WERI-Rb-1 (cell line): ENCODE data around the gene PTMS.

Experiments
- DNase-seq: peaks from one replicate; pipeline ENCODE4 v3.0.0-alpha.2; 2020
- H3K27ac ChIP-seq: fragments of 250-450 bp; sonication (Bioruptor Pico); 2 replicates; pipeline ENCODE4 v1.5.1; 2020; ENCODE audit warnings: mild to moderate bottlenecking, moderate library complexity
- H3K27me3 ChIP-seq: fragments of 250-450 bp; sonication (Bioruptor Pico); 2 replicates; pipeline ENCODE4 v1.5.1; 2021; ENCODE audit warnings: mild to moderate bottlenecking, low read depth, moderate library complexity; ENCODE audit not compliant: insufficient read depth, severe bottlenecking
- H3K36me3 ChIP-seq: fragments of 250-450 bp; sonication (Bioruptor Pico); 2 replicates; pipeline ENCODE4 v1.5.1; 2020; ENCODE audit warnings: mild to moderate bottlenecking, moderate library complexity
- H3K4me3 ChIP-seq: 2 replicates; pipeline ENCODE4 v1.5.1; 2011; ENCODE audit warnings: low read depth, mild to moderate bottlenecking, control low read depth, low read length
- H3K9me3 ChIP-seq: fragments of 250-450 bp; sonication (Bioruptor Pico); 2 replicates; pipeline ENCODE4 v1.5.1; 2021; ENCODE audit warnings: mild to moderate bottlenecking, moderate library complexity; ENCODE audit not compliant: severe bottlenecking
- CTCF ChIP-seq: IDR thresholded peaks from 2 replicates; pipeline ENCODE4 v1.5.1; 2011; ENCODE audit warnings: low read depth, mild to moderate bottlenecking, control low read depth, inconsistent platforms, low read length

PTMS gene

GRCh38 chr12:6810758-6811157 is 44.6 kb downstream of the PTMS start:
- Histone ChIP-seq H3K4me3 (no peak overlapping the region), H3K36me3 (no peaks in the 10 kb centered on the region)

GRCh38 chr12:6813363-6813762 is 47.2 kb downstream of the PTMS start:
- H3K27ac ChIP-seq = no peak overlapping the region
- no peaks in the 10 kb centered on the region for H3K27me3 ChIP-seq
- no peaks in the 10 kb centered on the region for H3K36me3 ChIP-seq
- no peak for DNase-seq
- no peaks in the 10 kb centered on the region for H3K9me3 ChIP-seq
- TF ChIP-seq CTCF = no peak
- no peak overlapping the region for H3K4me3 ChIP-seq

More at GRCh38 chr12:6810758-6811157, 44.6 kb downstream of the PTMS start:
- Histone ChIP-seq H3K9me3 (no peaks in the 10 kb centered on the region), H3K27ac (no peak overlapping the region), H3K27me3 (no peaks in the 10 kb centered on the region)
- no peak for TF ChIP-seq CTCF
- no peak for DNase-seq

GRCh38 chr12:6816598-6816997 is 50.4 kb downstream of the PTMS start:
- no peaks in the 10 kb centered on the region for H3K27me3 ChIP-seq
- H3K4me3 ChIP-seq = no peak overlapping the region
- TF ChIP-seq CTCF = no peak
- H3K27ac ChIP-seq = no peak overlapping the region
- no peaks in the 10 kb centered on the region for H3K9me3 ChIP-seq
- no peaks in the 10 kb centered on the region for H3K36me3 ChIP-seq
- no peak for DNase-seq

- no peaks in the 10 kb centered on the region for H3K27me3 ChIP-seq
- no peak overlapping the region for H3K4me3 ChIP-seq
- DNase-seq = no peak
- H3K36me3 ChIP-seq = no peaks in the 10 kb centered on the region
- no peak overlapping the region for H3K27ac ChIP-seq
- no peaks in the 10 kb centered on the region for H3K9me3 ChIP-seq
- TF ChIP-seq CTCF = no peak
Observed at GRCh38 chr12:6817098-6817497, 50.9 kb downstream of the PTMS start.

GRCh38 chr12:6817662-6818157 is 51.5 kb downstream of the PTMS start:
- Histone ChIP-seq H3K9me3 (no peaks in the 10 kb centered on the region), H3K27ac (no peak overlapping the region), H3K4me3 (no peak overlapping the region), H3K27me3 (no peaks in the 10 kb centered on the region), H3K36me3 (no peaks in the 10 kb centered on the region)
- DNase-seq = no peak
- no peak for TF ChIP-seq CTCF

GRCh38 chr12:6818222-6818621 is 52.1 kb downstream of the PTMS start:
- Histone ChIP-seq H3K27ac (no peak overlapping the region), H3K9me3 (no peaks in the 10 kb centered on the region), H3K27me3 (no peaks in the 10 kb centered on the region), H3K4me3 (no peak overlapping the region), H3K36me3 (no peaks in the 10 kb centered on the region)
- DNase-seq = peak; percentile 35
- TF ChIP-seq CTCF = no peak
